ENCODE data around the gene XXYLT1.

- TF ChIP-seq POLR2A (IDR thresholded peaks at IDR 0.05) = no peak
- TF ChIP-seq POLR2AphosphoS5 (IDR thresholded peaks at IDR 0.05; ENCODE audit: insufficient read depth in 1 of 2, low read depth in 1 of 2) = no peak
- no peak for TF ChIP-seq CTCF (IDR thresholded peaks at IDR 0.05)
Observed at GRCh38 chr3:195162816-195163215, 108.1 kb downstream of the XXYLT1 start.

Measured in vagina (tissue), 2 donors.